NCI-H1694 (cell line): Measurements from ENCODE around the gene NPC1.
"Not testable (repeated sequence)": the region's sequence is repeated elsewhere in the genome, so short reads cannot be mapped to it uniquely, and the experiment has no call there.

Experiments
- DNase-seq: peaks from one replicate; lab custom pipeline; 2025; lab: John Stamatoyannopoulos, UW

Gene NPC1

DNA sequence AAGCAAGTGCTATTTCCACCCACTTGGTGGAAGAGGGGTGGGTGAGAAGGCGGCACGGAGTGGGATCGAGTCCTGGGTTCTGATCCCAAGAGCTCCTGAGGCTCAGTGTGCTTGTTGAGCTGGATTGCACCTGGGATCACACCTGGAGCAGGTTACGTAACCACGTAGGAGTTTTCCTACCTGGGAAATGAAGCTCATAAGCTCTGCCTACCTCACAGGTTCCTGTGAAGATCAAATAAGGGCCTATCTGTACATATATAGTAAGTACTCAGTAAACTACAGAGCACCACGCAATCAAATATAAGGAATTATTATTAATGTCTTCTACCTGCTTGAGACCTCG lies 11.0 kb downstream of the NPC1 start:
- DNase-seq: no peak

DNA sequence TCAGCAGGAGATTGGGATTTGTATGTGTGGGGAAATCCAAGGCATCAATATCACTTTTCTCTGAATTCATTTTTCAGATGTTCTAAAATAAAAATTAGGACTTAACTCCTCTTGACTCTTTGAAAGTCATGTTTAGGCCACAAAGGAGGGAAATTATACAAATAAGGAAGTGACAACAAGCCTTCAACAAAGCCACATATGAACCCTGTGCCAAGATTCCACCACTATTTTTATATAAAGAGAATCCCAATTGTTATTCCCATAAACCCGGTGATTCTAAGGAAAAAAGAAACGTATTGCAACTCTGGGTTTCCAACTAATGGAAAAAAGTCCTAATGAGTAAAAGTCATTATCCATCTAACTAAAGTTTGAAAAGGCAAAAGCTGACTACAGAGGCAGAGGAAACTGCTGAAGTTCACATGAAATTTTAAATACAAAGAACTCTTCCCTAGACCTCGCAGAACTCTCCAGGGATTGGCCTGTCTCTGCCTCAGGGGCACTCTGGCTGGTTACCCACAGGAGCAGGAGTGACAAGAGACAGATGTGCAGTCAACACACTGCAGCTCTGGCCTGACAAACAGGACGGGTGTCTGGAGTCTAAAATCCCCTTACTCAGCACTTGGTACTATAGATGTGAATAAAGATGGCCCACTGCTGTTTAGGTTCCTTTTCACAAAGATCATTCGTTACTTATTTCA lies 11.5 kb downstream of the NPC1 start:
- DNase-seq: no peak

GRCh38 chr18:23573626-23574431 lies 12.5 kb downstream of the NPC1 start:
- no peak for DNase-seq

GRCh38 chr18:23573020-23573419 lies 13.3 kb downstream of the NPC1 start:
- no peak for DNase-seq

DNA sequence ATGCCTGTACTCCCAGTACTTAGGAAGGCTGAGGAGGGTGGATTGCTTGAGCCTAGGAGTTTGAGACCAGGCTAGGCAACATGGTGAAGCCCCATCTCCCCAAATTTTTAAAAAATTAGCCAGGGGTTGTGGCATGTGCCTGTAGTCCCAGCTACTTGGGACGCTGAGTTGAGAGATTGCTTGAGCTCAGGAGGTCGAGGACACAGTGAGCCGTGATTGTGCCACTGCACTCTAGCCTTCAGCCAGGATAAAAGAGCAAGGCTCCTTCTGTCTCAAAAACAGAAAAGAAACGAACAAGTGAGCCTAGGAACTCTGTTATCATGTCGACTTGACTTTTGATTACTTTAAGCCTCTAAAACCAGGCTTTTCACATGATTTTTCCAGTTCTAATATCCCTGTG lies 13.7 kb downstream of the NPC1 start:
- no peak for DNase-seq

GRCh38 chr18:23572012-23572411 lies 14.3 kb downstream of the NPC1 start:
- DNase-seq: no peak

DNA sequence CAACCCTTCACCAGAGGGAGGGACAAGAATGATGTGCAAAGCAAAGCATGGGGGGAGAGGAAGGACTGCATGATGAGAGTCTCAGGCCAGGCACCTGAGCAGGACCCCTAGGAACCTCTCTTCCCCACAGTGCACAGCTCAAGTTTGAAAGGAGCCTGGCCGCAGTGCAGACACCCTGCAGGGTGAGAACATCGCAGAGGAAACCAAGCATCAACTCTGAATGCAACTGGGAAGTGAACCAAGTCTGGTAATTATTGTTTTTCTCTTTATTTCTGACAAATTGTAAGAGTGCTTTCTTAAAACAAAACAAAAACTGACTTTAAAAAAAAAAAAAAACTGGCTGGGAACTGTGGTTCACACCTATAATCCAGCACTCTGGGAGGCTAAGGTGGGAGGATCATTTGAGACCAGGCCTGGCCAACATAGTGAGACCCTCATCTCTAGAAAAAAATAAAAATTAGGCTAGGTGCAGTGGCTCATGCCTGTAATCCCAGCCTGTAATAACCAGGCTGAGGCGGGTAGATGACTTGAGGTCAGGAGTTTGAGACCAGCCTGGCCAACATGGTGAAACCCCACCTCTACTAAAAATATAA lies 15.3 kb downstream of the NPC1 start:
- DNase-seq: no peak

- DNase-seq: no peak
These were observed 16.8 kb downstream of the NPC1 start for GRCh38 chr18:23569299-23570063.

DNA sequence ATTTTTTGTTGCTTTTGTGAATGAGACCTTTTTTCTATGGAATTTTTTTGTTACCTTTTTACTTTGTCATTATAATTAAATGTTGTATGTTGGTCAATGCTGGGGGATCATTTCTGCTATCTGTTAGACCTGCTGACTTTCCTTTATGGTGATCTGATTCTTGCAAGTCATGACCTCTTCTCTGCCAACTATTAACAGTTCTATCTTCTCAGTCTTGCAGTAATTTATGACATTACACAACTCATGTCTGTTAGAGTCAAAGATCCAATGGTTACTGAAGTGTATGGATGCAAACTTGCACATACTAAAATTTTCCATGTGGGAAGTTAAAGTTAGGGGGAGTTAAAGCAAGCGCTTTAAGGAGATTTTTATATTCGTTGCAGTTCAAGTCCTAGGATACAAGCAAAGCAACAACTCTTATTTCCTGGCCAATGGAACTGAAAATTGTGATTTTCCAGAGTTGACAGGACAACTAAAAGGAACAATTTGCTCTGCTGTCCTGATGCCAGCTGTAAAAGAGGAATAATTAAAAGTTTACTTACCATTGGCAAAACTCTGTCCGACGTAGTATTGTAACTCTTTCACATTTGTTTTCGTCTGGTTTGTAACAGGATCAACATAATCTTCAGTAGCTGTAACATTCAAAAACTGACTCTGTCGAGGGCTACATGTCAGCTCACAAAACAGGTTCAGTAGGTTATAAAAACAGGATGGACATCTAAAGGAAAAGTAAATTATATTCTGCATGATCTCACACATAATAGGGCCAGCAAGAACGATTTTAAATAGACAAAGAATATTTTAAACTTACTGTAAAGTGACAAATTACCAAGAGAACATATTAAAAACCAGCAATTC lies 17.8 kb downstream of the NPC1 start:
- no peak for DNase-seq

- no peak for DNase-seq
These were observed 18.6 kb downstream of the NPC1 start for GRCh38 chr18:23567671-23568070.

GRCh38 chr18:23565916-23566547 lies 20.3 kb downstream of the NPC1 start:
- no peak for DNase-seq

GRCh38 chr18:23563377-23564043 lies 22.8 kb downstream of the NPC1 start:
- DNase-seq: no peak

- DNase-seq: no peak
These were observed 26.1 kb downstream of the NPC1 start for GRCh38 chr18:23560186-23560585.

GRCh38 chr18:23557511-23557910 lies 28.8 kb downstream of the NPC1 start:
- not testable (repeated sequence) for DNase-seq

- DNase-seq: no peak
These were observed 30.0 kb downstream of the NPC1 start for GRCh38 chr18:23556145-23556780.

- no peak for DNase-seq
These were observed 32.4 kb downstream of the NPC1 start for GRCh38 chr18:23553887-23554286.

DNA sequence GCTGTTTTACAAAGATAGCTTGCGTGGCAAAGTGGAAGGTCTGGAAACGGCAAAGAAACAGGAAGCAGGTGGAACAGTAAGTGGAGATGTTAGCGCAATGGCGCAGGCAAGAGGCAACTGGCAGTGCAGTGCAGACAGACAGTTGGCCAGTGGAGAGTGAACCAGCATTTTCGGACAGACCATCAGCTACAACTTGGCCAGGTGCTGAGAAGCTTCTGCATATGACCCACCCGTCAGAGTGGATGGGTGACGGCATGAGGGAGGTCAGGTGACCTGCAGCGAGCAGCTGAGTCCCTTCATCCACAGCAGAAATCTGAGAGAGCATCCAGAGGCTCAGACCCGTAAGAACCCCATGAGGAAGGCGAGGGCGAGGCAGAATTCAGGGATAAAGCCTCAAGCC lies 33.8 kb downstream of the NPC1 start:
- no peak for DNase-seq

DNA sequence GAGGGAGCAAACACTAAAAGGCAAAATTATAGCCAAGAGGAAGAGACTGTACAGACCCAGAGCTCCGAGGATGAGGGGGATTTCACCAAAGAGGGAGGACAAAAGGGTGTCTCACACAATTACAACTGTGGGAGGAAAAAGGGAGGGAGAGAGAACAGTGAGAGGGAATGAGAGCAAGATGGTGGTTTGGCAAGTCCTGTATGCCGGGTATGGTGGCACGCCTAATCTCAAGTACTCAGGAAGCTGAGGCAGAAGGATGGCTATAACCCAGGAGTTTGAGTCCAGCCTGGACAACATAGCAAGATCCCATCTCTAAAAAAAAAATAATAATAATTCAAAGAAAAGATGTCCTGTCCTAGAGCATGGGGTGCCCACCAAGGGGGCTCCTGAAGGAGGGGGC lies 34.3 kb downstream of the NPC1 start:
- DNase-seq: no peak

- no peak for DNase-seq
These were observed 35.4 kb downstream of the NPC1 start for GRCh38 chr18:23550898-23551297.

DNA sequence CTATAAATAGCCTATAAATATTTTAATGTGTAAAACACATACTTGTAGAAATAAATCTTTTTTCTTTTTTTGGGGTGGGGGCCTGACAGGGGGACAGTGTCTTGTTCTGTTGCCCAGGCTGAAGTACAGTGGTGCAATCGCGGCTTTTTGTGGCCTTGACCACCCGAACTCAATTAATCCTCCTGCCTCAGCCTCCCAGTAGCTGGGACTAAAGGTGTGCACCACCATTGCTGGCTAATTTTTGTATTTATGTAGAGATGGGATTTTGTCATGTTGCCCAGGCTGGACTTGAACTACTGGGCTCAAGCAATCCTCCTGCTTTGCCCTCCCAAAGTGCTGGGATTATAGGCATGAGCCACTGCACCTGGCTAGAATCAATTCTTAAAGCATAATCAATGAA lies 37.6 kb downstream of the NPC1 start:
- no peak for DNase-seq
